Lower leg skin (tissue), 4 donors: ENCODE results near the gene SLC43A2. TPM values are rescaled to one million over a fixed set of nuclear protein-coding genes. Genes with fewer than 3 reads are reported as not detected.

Source experiments
- DNase-seq, 2 donors: peaks; one replicate each; pipeline ENCODE4 v3.0.0-alpha.2; 2019; ENCODE audit warnings: low spot score in 2 of 2
- H3K4me3 ChIP-seq: fragments of 200-600 bp; sonication (generic); 2 replicates; pipeline ENCODE4 v1.5.1; 2017; ENCODE audit warnings: mild to moderate bottlenecking, low read depth; ENCODE audit not compliant: poor library complexity, severe bottlenecking
- CTCF ChIP-seq, 3 donors: fragments of 450-650 bp; IDR thresholded peaks; one replicate each; pipeline ENCODE4 v1.5.1; 2016; ENCODE audit warnings: antibody characterized with exemption in 3 of 3, mild to moderate bottlenecking in 3 of 3, moderate library complexity in 2 of 3
- POLR2A ChIP-seq, 2 donors: fragments of 450-650 bp; IDR thresholded peaks; one replicate each; pipeline ENCODE4 v1.6.1; 2016 to 2017; ENCODE audit warnings: antibody characterized with exemption in 2 of 2, mild to moderate bottlenecking in 1 of 2, moderate library complexity in 1 of 2
- WGBS, 2 donors: methylation state at CpG; one replicate each; pipeline ENCODE4 v1.1.5; 2018; 5-methylcytosine and 5-hydroxymethylcytosine counted together
- intact Hi-C: fragments of 100-400 bp; cut with DNase I; formaldehyde crosslinking; loops from one replicate; pipeline ENCODE4 v1.15.0; 2023; ENCODE audit warnings: low total_unique reads
- total RNA-seq, 4 donors: library from RNA; depleted of rRNA; stranded (reverse); fragments of >200 nt; gene quantifications; one replicate each; pipeline ENCODE4 v1.1.0, GENCODE V29; 2016

The SLC43A2 gene
- total RNA-seq, 4 donors from 2014 or later, result 5.6 to 14.5 (median 9.6) TPM

GRCh38 chr17:1640329-1641064 is 11.9 kb upstream of the SLC43A2 start:
- intact Hi-C loops, result loop anchor here (10.0 kb wide), 1 partner anchor 66 kb away; no protein-coding TSS in a partner anchor
- DNase-seq, result no peak
- 53 to 54% methylated on average over 16 to 23 of the region's 23 CpGs for WGBS, 2 donors

GRCh38 chr17:1639549-1640180 is 11.0 kb upstream of the SLC43A2 start:
- no peak for DNase-seq
- TF ChIP-seq CTCF (IDR thresholded peaks at IDR 0.05), result no peak
- TF ChIP-seq POLR2A (IDR thresholded peaks at IDR 0.05), result no peak
- intact Hi-C loops, result loop anchor here (10.0 kb wide), 1 partner anchor 65 kb away; no protein-coding TSS in a partner anchor
- 74 to 82% methylated on average over 11 of the region's 11 CpGs for WGBS, 2 donors
- H3K4me3 ChIP-seq, result no peak overlapping the region

More at GRCh38 chr17:1640329-1641064, 11.9 kb upstream of the SLC43A2 start:
- H3K4me3 ChIP-seq, result no peak overlapping the region
- no peak for TF ChIP-seq POLR2A (IDR thresholded peaks at IDR 0.05)

GRCh38 chr17:1638624-1639300 is 10.1 kb upstream of the SLC43A2 start:
- no peak for TF ChIP-seq CTCF (IDR thresholded peaks at IDR 0.05)
- no peak for TF ChIP-seq POLR2A (IDR thresholded peaks at IDR 0.05)
- intact Hi-C loops, result no loop called here
- no peak overlapping the region for H3K4me3 ChIP-seq
- DNase-seq, result no peak
- WGBS, 2 donors, result 73 to 78% methylated on average over 9 to 19 of the region's 19 CpGs

GRCh38 chr17:1638171-1638590 is 9.5 kb upstream of the SLC43A2 start:
- intact Hi-C loops, result no loop called here
- no peak for TF ChIP-seq POLR2A (IDR thresholded peaks at IDR 0.05)
- no peak for TF ChIP-seq CTCF (IDR thresholded peaks at IDR 0.05)
- no peak overlapping the region for H3K4me3 ChIP-seq
- no peak for DNase-seq
- WGBS, 2 donors, result 79 to 80% methylated on average over 17 of the region's 17 CpGs

GRCh38 chr17:1636732-1637285 is 8.2 kb upstream of the SLC43A2 start:
- WGBS, 2 donors, result 83 to 94% methylated on average over 14 to 15 of the region's 15 CpGs
- intact Hi-C loops, result no loop called here

More at GRCh38 chr17:1636732-1637285, 8.2 kb upstream of the SLC43A2 start:
- no peak for DNase-seq
- TF ChIP-seq CTCF (IDR thresholded peaks at IDR 0.05) (no peak), POLR2A (IDR thresholded peaks at IDR 0.05) (no peak)
- H3K4me3 ChIP-seq, result no peak overlapping the region
